Ascending aorta (tissue), 2 donors: ENCODE data around the gene TTC34. TPM values are rescaled to one million over a fixed set of nuclear protein-coding genes. Genes with fewer than 3 reads are reported as not detected.
"Not testable (repeated sequence)": the region's sequence is repeated elsewhere in the genome, so short reads cannot be mapped to it uniquely, and the experiment has no call there.

Source experiments
- DNase-seq, 2 donors: peaks; one replicate each; pipeline ENCODE4 v3.0.0-alpha.2; 2019; ENCODE audit warnings: low spot score in 2 of 2
- H3K27ac ChIP-seq, 2 donors: fragments of 200-600 bp; sonication (generic); one replicate each; pipeline ENCODE4 v1.5.1; 2016 to 2017; ENCODE audit warnings: mild to moderate bottlenecking in 1 of 2
- H3K27me3 ChIP-seq: fragments of 200-600 bp; sonication (generic); one replicate; pipeline ENCODE4 v1.5.1; 2017
- H3K36me3 ChIP-seq, 2 donors: fragments of 200-600 bp; sonication (generic); one replicate each; pipeline ENCODE4 v1.5.1; 2016
- H3K4me1 ChIP-seq, 2 donors: fragments of 200-600 bp; sonication (generic); one replicate each; pipeline ENCODE4 v1.5.1; 2016 to 2017; ENCODE audit warnings: mild to moderate bottlenecking in 1 of 2
- H3K4me3 ChIP-seq, 2 donors: fragments of 200-600 bp; sonication (generic); one replicate each; pipeline ENCODE4 v1.5.1; 2016 to 2017; ENCODE audit warnings: mild to moderate bottlenecking in 1 of 2
- H3K9me3 ChIP-seq, 2 donors: fragments of 200-600 bp; sonication (generic); one replicate each; pipeline ENCODE4 v1.5.1; 2016
- intact Hi-C: fragments of 100-400 bp; cut with DNase I; formaldehyde crosslinking; loops from one replicate; pipeline ENCODE4 v1.15.1; 2023
- total RNA-seq: library from RNA; depleted of rRNA; stranded (reverse); fragments of >200 nt; gene quantifications from one replicate; pipeline ENCODE4 v1.1.0, GENCODE V29; 2016
- TF ChIP-seq, protein P1 (sequence below), 3 experiments: fragments of 200-600 bp in 2 of 3; fragments of 450-650 bp in 1 of 3; sonication (generic) in 2 of 3; IDR thresholded peaks; one replicate each; pipeline ENCODE4 v1.5.1; 2016 to 2019; ENCODE audit warnings: antibody characterized with exemption in 3 of 3, mild to moderate bottlenecking in 1 of 3, moderate library complexity in 1 of 3

TTC34 gene
- total RNA-seq, 1 donor from 2014 or later = 0.75 TPM

DNA sequence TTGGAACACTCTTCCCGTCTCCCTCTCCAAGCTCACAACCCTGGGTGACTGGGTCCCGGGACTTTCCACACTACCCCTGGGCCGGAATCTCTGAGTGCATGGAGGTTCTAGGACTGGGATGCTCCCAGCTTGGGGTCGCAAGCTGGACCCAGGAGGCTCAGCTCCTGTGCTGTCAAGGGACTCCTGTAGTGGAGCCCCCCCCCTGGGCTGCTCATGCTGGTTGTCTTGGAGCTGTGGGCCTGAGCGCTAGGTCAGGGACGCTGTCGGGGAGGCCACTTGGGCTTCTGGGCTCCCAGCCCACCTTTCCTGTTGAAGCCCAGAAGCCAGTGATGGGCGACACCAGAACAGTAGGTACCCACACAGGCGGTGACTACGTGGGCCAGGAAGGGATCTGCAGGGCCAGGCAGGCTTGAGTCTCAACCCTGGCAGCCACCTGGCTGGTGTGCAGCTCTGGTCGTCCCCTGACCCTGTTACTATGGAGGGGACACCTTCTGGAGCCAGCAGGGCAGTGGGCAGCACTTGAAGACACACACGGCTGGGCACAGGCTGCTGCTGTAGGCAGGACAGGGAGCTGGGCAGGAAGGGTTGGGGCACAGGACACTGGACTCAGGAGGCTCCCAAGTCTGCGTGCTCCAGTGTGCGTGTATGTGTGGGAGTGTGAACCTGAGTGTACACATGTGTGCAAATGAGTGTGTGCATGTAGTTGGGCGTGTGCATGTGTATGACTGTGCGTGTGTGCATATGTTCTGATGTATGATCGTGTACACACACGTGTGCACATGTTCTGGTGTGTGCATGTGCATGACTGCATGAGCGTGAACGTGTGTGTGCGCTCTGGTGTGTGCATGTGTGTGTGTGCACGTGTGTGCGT, 171.6 kb downstream of the TTC34 start:
- peaks cover 18% of the 10 kb centered on the region for H3K27me3 ChIP-seq
- intact Hi-C loops = no loop called here
- H3K4me1 ChIP-seq = no peaks in the 10 kb centered on the region
- H3K9me3 ChIP-seq = no peaks in the 10 kb centered on the region
- no peaks in the 10 kb centered on the region for H3K36me3 ChIP-seq
- peak in 1 of 2 donors; percentile 61 for DNase-seq
- no peak overlapping the region for H3K27ac ChIP-seq
- TF ChIP-seq, protein P1, sequence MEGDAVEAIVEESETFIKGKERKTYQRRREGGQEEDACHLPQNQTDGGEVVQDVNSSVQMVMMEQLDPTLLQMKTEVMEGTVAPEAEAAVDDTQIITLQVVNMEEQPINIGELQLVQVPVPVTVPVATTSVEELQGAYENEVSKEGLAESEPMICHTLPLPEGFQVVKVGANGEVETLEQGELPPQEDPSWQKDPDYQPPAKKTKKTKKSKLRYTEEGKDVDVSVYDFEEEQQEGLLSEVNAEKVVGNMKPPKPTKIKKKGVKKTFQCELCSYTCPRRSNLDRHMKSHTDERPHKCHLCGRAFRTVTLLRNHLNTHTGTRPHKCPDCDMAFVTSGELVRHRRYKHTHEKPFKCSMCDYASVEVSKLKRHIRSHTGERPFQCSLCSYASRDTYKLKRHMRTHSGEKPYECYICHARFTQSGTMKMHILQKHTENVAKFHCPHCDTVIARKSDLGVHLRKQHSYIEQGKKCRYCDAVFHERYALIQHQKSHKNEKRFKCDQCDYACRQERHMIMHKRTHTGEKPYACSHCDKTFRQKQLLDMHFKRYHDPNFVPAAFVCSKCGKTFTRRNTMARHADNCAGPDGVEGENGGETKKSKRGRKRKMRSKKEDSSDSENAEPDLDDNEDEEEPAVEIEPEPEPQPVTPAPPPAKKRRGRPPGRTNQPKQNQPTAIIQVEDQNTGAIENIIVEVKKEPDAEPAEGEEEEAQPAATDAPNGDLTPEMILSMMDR (IDR thresholded peaks at IDR 0.05) = no peak
- no peak overlapping the region for H3K4me3 ChIP-seq

DNA sequence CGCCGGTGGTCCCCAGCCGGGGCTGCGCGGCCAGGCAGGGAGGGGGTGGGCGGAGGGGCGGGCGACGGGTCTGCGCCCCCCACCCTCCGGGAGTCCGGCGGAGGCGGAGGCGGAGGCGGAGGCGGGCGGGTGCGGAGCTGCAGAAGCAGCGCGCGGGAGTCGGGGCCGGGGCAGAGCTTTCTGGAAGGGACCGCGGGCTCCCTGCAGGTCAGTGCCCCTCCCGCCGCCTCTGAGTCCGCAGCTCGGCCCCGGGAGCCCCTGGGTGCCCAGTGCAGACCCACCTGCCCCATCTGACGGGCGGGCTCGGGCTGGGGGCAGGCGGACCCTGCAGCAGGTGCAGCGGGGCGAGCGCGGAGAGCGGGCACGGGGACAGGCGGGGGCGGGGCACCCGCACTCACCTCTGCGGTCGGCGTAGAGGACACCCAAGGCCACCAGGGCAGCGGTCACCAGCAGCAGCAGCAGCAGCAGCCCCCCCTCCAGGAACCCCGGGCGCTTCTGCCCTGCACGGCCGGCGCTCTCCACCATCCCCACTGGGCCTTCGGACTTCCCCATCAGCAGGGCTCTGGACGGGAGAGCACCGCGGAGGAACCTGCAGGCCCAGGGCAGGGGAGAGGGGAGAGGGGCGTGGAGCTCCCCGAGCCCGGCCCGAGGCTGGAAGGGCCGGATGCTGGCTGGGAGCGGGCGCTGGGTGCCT, 172.4 kb downstream of the TTC34 start:
- TF ChIP-seq, protein P1 (IDR thresholded peaks at IDR 0.05) = no peak
- H3K27ac ChIP-seq = no peak overlapping the region
- no peak overlapping the region for H3K4me3 ChIP-seq
- H3K36me3 ChIP-seq = no peaks in the 10 kb centered on the region
- peaks cover 18% of the 10 kb centered on the region for H3K27me3 ChIP-seq
- DNase-seq = no peak
- intact Hi-C loops = no loop called here
- H3K9me3 ChIP-seq = no peaks in the 10 kb centered on the region
- H3K4me1 ChIP-seq = no peaks in the 10 kb centered on the region

DNA sequence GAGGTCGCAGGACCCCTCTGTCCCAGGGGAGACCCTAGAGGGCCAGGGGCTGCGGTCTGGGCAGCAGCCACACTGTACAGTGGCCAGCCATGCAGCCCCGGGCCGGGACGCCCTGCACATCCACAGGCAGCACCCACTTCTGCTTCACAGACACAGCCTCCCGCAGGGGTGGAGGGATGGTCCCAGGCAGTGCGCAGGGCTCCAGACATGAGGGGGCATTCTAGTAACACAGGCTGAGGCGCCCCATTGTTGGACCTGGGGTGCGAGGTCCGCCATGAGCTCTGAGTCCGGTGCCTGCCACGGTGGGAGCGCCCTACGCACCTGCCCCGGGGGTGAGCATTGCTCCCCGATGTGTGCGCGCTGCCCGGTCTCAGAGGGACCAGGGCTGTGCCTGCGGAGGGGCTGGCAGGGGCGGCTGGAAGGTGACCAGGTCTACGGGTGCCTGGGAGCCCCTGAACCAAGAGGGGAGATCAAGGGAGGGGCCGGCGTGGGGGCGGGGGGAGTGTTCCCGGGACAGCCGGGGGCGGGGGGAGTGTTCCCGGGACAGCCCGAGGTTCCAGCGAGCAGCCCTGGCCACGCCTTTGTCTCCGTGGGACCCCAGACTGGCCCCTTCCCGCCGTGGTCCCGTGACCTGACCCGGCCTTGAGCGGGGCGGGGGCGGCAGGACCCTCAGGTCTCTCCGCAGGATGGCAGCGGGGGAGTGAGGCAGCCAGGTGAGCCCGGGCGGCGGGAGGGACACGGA, 173.1 kb downstream of the TTC34 start:
- DNase-seq = no peak
- Histone ChIP-seq H3K36me3 (no peaks in the 10 kb centered on the region), H3K27ac (no peak overlapping the region), H3K4me1 (no peaks in the 10 kb centered on the region), H3K9me3 (no peaks in the 10 kb centered on the region), H3K4me3 (no peak overlapping the region), H3K27me3 (peaks cover 18% of the 10 kb centered on the region)
- intact Hi-C loops = no loop called here
- TF ChIP-seq, protein P1 (IDR thresholded peaks at IDR 0.05) = no peak

DNA sequence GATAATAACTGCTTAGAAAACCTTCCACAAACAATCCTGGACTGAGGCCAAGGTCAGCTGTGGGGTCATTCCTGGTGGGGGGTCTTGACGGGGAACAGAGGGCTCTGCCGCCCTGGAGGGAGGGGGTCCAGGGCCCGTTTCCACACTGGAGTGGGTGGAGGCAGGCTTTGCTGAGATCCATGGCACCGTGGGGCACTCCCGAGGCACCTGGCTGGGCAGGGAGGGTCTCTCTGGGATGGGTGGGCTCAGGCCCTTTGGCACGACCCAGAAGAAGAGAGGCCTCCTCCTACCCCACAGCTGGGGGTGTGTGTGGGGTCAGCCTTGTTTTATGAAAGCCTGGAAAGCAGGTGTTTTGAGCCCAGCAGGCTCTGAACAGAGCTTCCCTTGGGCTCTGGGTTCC, 173.7 kb downstream of the TTC34 start:
- H3K27ac ChIP-seq = no peak overlapping the region
- TF ChIP-seq, protein P1 (IDR thresholded peaks at IDR 0.05) = no peak
- peaks cover 18% of the 10 kb centered on the region for H3K27me3 ChIP-seq
- DNase-seq = no peak
- H3K4me1 ChIP-seq = no peaks in the 10 kb centered on the region
- H3K4me3 ChIP-seq = no peak overlapping the region
- H3K36me3 ChIP-seq = no peaks in the 10 kb centered on the region
- intact Hi-C loops = no loop called here
- H3K9me3 ChIP-seq = no peaks in the 10 kb centered on the region

DNA sequence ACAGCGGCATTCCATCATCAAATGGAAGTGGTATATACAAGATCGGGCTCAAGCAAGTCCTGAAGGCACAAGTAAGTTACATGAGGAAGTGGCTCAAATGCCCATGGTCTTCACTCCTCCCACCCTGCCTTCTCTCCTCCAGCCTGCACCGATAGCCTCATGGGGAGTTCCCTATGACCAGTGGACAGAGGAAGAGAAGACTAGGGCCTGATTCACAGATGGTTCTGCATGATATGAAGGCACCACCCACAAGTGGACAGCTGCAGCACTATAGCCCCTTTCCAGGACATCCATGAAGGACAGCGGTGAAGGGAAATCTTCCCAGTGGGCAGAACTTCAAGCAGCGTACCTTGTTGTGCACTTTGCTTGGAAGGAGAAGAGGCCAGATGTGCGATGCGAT, 175.7 kb downstream of the TTC34 start:
- peak in 1 of 2 donors; percentile 35 for DNase-seq

More for the DNA sequence above, 175.7 kb downstream of the TTC34 start:
- H3K9me3 ChIP-seq, H3K4me3 ChIP-seq, H3K4me1 ChIP-seq, H3K27ac ChIP-seq, intact Hi-C loops, H3K36me3 ChIP-seq: not testable (repeated sequence)
- H3K27me3 ChIP-seq = peaks cover 18% of the 10 kb centered on the region
